NCI-H2196 (cell line): ENCODE measurements around the gene SYNCRIP.
"Not testable (repeated sequence)": the region's sequence is repeated elsewhere in the genome, so short reads cannot be mapped to it uniquely, and the experiment has no call there.

Experiments
- DNase-seq: peaks from one replicate; lab custom pipeline; 2025; ENCODE audit not compliant: unreplicated experiment; lab: John Stamatoyannopoulos, UW

SYNCRIP gene

GRCh38 chr6:85600713-85601313, 41.9 kb downstream of the SYNCRIP start:
- DNase-seq: no peak

DNA sequence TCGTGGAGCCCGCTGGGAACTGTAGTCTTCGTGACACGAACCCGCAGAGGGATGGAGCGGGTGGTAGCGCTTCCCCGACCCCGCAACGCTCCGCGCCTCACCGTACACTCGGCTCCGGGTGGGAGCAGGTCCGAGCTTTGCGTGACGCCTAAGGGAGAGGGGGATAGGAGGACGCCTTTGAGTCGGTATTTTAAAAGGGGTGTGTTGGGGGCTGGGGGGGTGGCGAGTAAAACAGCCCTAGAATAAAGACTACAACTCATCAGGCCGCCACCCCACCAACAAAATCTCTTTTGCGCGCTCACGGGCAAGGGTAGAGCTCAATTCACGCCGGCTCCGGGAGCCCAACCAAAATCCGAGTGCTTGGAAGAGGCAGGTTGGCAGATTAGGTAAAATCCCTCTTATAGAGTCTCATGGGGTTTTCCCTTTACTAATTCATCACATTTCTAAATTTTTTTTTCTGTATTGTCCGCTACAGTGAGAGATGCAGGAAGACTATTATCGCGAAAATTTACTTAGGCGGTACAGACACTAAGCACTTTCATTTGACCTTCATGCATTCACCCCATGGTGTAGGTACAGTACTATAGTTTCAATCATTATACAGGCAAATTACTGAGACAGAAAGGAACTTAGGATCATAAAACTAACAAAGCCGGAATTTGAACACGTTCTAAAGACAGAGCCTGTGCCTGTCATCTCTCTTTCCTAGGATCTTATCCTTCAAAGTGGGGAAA, 48.3 kb downstream of the SYNCRIP start:
- DNase-seq: peak; percentile 33

DNA sequence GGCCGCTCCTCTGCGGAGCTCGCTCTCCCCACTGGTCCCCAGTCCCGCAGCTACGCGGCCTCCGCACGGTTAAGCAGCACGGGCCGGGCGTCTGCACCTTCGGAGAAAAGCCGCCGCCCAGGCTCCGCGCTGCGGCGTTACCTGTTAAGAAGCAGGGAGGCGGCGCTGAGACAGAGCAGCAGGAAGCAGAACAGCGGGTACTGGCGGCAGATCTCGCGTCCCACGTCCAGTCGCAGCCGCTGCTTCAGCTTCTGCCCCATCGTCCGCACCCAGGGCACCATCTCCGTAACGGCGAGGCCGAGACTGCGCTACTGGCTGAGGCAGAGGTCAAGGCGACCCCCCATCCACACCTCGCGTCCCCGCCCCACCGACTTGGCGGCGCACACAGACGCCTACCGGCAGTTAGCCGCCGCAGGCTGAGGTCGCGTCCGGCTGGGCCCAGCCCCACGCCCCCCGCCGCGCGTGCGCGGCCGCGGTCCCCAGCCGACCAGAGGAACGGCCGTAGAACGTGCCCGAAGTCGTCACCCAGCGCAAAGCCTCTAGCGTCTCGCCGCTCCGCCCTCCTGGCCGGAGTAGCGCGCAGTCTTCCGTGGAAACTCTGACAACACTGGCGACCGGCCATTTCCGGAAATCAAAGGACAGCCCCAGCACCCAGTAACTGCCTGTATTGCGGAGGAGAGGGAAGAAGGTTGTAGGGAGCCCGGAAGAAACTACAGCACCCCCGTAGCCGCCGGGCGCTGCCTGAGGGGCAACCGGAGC, 49.1 kb downstream of the SYNCRIP start, which contains the start of gene SNX14:
Gene SNX14, minus strand, starts transcription at position 421 of the 759 bp plus-strand sequence. Its CDS starts 140 bp downstream, at position 281.
- DNase-seq: peak; percentile 90

DNA sequence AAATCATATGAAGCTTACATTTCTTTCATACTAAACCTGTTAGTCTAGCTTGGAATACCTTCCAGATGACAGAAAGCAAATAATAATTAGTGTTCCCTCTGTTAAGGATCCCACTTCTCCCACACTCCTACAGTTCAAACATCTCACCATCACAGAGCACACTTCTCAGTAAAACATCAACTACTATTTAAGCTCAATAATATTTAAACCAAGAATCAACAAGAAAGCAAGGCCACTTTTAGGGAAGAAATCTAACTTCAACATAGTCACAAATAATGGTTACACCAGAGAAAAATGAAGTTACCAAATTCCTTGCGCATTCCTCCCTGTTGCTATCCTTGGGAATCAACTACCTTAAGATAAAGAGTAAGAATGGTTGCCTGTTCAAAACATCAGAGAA, 50.7 kb downstream of the SYNCRIP start:
- DNase-seq: no peak

DNA sequence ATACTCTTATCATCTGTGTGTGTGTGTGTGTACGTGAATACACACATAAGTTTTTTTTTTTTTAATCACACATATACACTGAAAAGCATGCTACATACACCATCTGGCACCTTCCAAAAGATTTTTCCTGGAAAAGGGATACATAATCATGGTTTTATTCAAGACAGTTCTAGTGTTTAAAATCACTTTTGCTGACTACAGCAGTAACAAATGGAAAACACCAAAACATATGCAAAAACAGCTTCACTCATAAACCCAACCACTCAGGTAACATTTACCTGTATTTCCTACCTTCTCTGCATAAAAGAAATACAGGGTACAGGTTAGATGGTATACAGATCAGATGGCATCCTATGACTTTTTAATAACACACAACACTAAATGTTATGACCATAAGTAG, 51.5 kb downstream of the SYNCRIP start:
- DNase-seq: no peak

DNA sequence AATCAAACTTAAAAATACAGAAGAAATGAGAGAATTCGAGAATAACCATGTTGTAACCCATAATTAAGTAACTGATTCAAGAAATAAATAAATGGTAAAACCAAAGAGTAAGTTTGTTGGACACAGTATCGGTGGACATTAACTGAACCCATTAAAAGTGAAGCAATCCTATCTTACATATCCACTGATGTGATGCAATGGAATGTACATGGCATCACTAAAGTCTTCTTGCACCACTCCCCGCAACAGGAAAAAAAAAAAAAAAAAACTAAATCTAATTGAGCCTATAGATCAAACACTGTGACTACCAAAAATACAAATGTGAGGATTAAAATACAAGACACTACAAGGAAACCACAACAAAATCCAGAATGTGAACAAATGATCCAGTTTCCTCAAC, 56.9 kb downstream of the SYNCRIP start:
- no peak for DNase-seq

- DNase-seq: not testable (repeated sequence)
Observed at GRCh38 chr6:85582832-85583231, 59.9 kb downstream of the SYNCRIP start.

DNA sequence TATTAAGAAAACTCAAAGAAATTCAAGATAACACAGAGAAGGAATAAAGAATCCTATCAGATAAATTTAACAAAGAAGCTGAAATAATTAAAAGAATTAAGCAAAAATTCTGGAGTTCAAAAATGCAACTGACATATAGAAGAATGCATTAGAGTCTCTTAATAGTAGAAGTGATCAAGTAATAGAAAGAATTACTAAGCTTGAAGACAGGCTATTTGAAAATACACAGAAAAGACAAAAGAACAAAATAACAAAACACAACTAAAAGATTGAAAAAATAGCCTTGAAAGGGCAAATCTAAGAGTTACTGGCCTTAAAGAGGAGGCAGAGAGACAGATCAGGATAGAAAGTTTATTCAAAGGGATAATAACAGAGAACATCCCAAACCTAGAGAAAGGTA, 61.1 kb downstream of the SYNCRIP start:
- no peak for DNase-seq

DNA sequence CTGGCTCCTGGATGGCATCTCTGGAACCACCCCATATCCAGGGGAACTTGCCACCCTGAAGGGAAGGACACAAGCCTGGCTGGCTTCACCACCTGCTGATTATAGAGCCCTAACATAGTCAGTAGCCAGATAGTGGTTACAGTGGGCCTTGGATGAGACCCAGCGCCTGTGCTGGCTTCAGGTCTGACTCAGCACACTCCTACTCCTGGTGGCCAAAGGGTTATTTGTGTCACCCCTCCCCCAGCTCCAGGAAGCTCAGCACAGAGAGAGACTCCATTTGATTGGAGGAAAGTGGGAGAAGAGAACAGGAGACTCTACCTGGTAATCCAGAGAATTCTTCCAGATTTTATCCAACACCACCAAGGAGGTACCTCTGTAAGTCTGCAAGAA, 61.8 kb downstream of the SYNCRIP start:
- no peak for DNase-seq

- no peak for DNase-seq
Observed at GRCh38 chr6:85580118-85580877, 62.4 kb downstream of the SYNCRIP start.

DNA sequence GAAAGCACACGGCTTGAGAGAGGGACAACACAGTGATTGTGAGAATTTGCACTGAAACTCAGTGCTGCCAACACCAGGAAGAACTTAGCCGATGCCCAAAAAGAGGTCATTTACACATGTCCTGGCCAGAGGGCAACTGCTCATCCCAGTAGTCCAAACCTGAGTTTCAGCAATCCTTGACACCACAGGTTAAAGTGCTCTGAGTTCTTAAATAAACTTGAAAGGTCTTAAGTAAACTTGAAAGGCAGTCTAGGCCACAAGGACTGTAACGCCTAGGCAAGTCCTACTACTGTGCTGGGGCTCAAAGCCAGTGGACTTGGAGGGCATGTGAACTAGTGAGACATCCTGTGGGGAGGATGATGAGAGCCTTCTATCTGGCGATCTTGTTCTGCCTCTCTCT, 63.1 kb downstream of the SYNCRIP start:
- DNase-seq: no peak

- DNase-seq: no peak
Observed at GRCh38 chr6:85576476-85576875, 66.2 kb downstream of the SYNCRIP start.

DNA sequence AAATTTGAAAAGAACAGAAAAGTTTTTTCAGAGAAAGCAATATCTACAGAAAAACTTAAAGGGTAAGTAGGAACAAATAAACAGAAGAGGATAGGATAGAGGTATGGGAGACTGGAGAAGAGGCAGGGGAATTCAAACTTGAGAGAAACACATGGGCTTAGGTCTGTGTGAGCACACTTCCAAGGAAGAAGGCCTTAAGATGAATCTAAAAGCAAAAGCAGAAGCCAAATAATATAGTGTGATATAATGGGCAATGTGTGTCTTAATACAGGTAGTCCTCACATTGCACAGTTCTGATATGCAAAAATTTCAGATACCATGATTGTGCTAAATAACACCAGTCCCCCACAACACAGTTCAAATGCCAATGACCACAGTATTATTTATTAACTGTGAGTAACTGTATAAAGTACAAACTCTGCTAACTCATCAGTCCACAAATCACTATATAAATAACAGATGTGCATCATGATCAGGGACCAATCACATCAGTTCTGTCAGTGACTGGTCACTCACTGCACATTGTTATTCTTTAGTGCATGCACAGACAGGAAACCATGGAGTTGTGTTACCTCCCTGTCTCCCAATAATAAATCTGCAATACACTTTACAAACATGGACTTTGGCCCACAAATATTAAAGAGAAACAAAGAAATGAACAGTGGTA, 67.6 kb downstream of the SYNCRIP start:
- no peak for DNase-seq

DNA sequence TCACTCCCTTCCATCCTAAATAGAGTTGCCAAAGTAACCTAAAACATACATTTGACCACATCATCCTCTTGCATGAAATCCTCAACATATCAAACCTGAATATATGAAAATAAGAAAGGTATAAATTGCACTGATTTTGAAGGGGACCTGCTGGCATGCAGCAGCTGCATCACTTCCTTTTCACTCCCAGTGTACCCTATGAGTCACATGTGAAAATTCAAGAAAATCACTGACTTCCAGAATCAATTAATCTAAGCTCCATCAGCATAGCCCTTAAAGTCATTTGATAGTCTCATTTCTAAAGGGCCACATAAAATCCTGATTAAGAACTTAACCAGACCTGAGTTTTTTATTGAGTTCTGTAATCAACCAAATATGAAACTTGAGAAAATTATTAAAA, 73.4 kb downstream of the SYNCRIP start:
- DNase-seq: no peak

DNA sequence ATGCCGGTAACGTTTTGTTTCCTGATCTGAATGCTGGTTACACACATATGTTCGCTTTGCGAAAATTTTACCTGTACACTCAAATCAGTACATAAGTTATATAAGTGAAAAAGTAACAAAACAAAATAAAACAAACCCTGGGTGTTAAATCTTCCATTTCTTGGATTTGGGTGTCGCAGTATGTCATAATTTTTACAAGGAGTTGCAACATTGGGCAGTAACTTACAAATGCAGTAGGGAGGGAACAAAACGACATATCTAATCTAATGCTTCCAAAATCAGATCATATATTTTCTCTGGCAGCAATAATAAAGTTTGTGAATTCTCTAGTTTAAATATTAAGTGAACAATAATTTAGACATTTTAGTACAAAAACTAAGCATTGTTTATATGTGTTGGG, 74.3 kb downstream of the SYNCRIP start:
- DNase-seq: no peak

DNA sequence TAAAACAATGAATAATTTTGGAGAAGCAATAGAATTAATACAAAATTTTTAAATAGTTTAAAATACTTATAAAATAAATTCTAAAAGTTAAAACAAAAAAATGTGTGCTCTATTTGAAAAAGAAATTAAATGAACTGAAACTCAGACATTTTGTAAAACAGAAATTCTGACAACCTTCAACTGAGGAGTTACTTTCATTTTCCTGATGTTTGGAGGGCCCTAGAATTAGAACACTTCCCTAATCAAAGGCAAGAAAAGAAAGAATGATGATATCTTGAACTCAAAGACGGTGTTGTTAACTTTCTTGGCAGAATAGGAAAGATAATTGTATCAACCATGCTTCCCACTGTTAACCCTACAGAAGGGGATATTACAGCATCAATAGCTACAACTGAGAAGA, 77.0 kb downstream of the SYNCRIP start:
- no peak for DNase-seq

DNA sequence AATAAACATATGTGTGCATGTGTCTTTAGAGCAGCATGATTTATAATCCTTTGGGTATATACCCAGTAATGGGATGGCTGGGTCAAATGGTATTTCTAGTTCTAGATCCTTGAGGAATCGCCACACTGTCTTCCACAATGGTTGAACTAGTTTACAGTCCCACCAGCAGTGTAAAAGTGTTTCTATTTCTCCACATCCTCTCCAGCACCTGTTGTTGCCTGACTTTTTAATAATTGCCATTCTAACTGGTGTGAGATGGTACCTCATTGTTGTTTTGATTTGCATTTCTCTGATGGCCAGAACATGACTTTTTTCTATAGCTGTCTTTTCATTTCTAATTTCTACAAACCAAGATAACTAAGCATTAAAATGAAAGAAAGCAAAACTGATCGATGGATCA, 78.5 kb downstream of the SYNCRIP start:
- DNase-seq: not testable (repeated sequence)
